Ishikawa (cell line): ENCODE data around the gene PARP14.

Source experiments
- EP300 ChIP-seq: IDR thresholded peaks from 2 replicates; pipeline ENCODE4 v1.6.1; 2012; ENCODE audit warnings: borderline replicate concordance
- REST ChIP-seq: IDR thresholded peaks from 2 replicates; pipeline ENCODE4 v1.6.1; 2012; ENCODE audit warnings: low read depth, mild to moderate bottlenecking
- USF1 ChIP-seq: IDR thresholded peaks from 2 replicates; pipeline ENCODE4 v1.6.1; 2012

DNA sequence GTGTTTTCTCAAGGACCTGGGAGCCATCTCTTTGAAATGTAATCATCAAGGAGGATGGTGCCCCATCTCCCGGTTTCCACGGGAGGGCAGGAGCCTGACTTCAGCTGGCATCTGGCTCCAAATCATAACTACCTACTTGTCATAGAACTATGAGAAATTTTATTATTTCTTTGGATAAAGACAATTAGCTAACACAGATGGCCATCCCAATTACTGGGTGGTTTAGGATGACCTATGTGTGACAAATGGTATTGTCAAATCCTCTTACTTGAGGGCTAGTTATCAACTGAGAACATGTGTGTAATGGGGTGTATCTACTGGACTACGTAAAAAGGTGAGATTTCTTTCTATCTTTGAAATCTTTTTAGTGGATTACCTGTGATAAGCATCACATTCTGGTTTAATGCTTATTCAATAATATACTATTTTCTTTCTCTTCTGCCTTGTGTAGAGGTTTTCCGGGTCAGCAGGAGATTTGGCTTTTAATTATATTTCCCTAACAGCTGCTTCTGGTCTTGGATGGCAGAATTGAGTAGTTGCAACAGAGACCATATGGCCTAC, 15.3 kb upstream of the PARP14 start:
- no peak for TF ChIP-seq REST
- TF ChIP-seq EP300: no peak
- no peak for TF ChIP-seq USF1
